ENCODE data around the gene TLCD2. TPM values are rescaled to one million over a fixed set of nuclear protein-coding genes. Genes with fewer than 3 reads are reported as not detected.

The TLCD2 gene
- total and polyA plus RNA-seq, 2 of the 13 experiments (the other 11 are each of a cell fraction or from before 2014, with no cell fraction given), result 0.90 to 1.1 TPM

- no peak for TF ChIP-seq HNF1A (IDR thresholded peaks at IDR 0.05; ENCODE audit: low read depth)
- no peak for TF ChIP-seq HNF1A (CRISPR knock-in tag; IDR thresholded peaks at IDR 0.05; ENCODE audit: borderline replicate concordance)
- TF ChIP-seq ZNF350 (CRISPR knock-in tag; IDR thresholded peaks at IDR 0.05; ENCODE audit: borderline replicate concordance, low read depth), result no peak
- TF ChIP-seq NR3C1 (CRISPR knock-in tag; IDR thresholded peaks at IDR 0.05), result no peak
- TF ChIP-seq ZMYM2 (CRISPR knock-in tag; IDR thresholded peaks at IDR 0.05), result no peak
- TF ChIP-seq ZNF549 (CRISPR knock-in tag; IDR thresholded peaks at IDR 0.05), result no peak
- TF ChIP-seq ZNF562 (CRISPR knock-in tag; IDR thresholded peaks at IDR 0.05; ENCODE audit: borderline replicate concordance), result no peak
- no peak for TF ChIP-seq ZNF713 (CRISPR knock-in tag; IDR thresholded peaks at IDR 0.05)
- no peak; the same call in 1 of the 2 replicates for TF ChIP-seq MXD3 (CRISPR knock-in tag; IDR thresholded peaks at IDR 0.05)
- TF ChIP-seq ZNF101 (CRISPR knock-in tag; IDR thresholded peaks at IDR 0.05; ENCODE audit: borderline replicate concordance, low read depth), result 0 out of 2 replicates have a peak, but pooled peaks have one; percentile 53
- no peak for TF ChIP-seq FOXC1 (CRISPR knock-in tag; IDR thresholded peaks at IDR 0.05; ENCODE audit: borderline replicate concordance)
- TF ChIP-seq SATB2 (CRISPR knock-in tag; IDR thresholded peaks at IDR 0.05), result 0 out of 2 replicates have a peak, but pooled peaks have one; percentile 20
- no peak for TF ChIP-seq ZNF362 (CRISPR knock-in tag; IDR thresholded peaks at IDR 0.05; ENCODE audit: borderline replicate concordance)
- no peak for TF ChIP-seq SMAD3 (CRISPR knock-in tag; IDR thresholded peaks at IDR 0.05)
- no peak for TF ChIP-seq ZNF646 (CRISPR knock-in tag; IDR thresholded peaks at IDR 0.05)
- TF ChIP-seq TEAD3 (CRISPR knock-in tag; optimal IDR thresholded peaks at IDR 0.05; ENCODE audit: borderline replicate concordance), result no peak
- no peak for TF ChIP-seq ATF3 (CRISPR knock-in tag; IDR thresholded peaks at IDR 0.05)
- peak; percentile 48 for TF ChIP-seq HNF4A (CRISPR knock-in tag; IDR thresholded peaks at IDR 0.05)
These were observed 25.7 kb upstream of the TLCD2 start (continued) for GRCh38 chr17:1735834-1736347.

All from HepG2 (cell line).